ENCODE data around the gene NELFA.
"Not testable (repeated sequence)": the region's sequence is repeated elsewhere in the genome, so short reads cannot be mapped to it uniquely, and the experiment has no call there.

The NELFA gene

DNA sequence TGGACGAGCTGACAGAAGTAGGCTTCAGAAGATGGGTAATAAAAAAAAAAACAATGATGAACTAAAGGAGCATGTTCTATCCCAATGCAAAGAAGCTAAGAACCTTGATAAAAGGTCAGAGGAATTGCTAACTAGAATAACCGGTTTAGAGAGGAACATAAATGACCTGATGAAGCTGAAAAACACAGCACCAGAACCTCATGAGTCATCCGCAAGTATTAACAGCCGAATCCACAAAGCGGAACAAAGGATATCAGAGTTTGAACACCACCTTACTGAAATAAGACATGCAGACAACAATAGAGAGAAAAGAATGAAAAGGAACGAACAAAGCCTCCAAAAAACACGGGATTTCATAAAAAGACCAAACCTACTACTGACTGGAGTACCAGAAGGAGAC, 10.5 kb downstream of the NELFA start:
- no peak overlapping the region for H3K4me3 ChIP-seq (ENCODE audit: insufficient read length, low read depth)
- peaks cover 8% of the 10 kb centered on the region for H3K36me3 ChIP-seq (ENCODE audit: insufficient read depth, insufficient read length, low read length)
- TF ChIP-seq ZNF274 (IDR thresholded peaks at IDR 0.05; ENCODE audit: low read depth, low read length) (no peak), SUZ12 (IDR thresholded peaks at IDR 0.05; ENCODE audit: extremely low read depth, insufficient read depth, insufficient read length) (no peak), YY1 (IDR thresholded peaks at IDR 0.05; ENCODE audit: insufficient read depth, insufficient read length) (no peak)
- no peaks in the 10 kb centered on the region for H3K27me3 ChIP-seq (ENCODE audit: insufficient read depth, insufficient read length)
- no peak for DNase-seq (ENCODE audit: low read depth, low spot score)
- no peak overlapping the region for H3K9ac ChIP-seq (ENCODE audit: insufficient read length, low read depth)
- H3K9me3 ChIP-seq (ENCODE audit: insufficient read depth, low read length): peaks cover 24% of the 10 kb centered on the region
- no peaks in the 10 kb centered on the region for H3K4me1 ChIP-seq (ENCODE audit: insufficient read depth, insufficient read length)

DNA sequence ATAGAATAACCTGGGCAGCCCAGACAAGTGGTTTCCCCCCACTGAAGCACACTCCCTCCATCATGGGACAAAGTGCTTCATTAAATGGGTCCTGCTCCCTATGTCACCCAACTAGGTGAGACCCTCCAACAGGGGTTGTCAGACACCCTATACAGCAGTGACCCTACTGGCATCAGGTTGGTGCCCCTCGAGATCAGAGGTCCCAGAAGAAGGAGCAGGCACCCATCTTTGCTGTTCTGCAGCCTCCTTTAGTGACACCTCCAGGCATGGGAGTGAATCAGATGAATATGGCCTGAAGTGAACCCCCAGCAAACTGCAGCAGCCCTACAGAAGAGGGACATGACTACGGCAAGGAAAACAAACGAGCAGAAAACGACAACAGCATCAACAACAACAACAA, 11.1 kb downstream of the NELFA start:
- Histone ChIP-seq H3K4me1 (ENCODE audit: insufficient read depth, insufficient read length) (peaks cover under 1% of the 10 kb centered on the region), H3K27me3 (ENCODE audit: insufficient read depth, insufficient read length) (no peaks in the 10 kb centered on the region), H3K36me3 (ENCODE audit: insufficient read depth, insufficient read length, low read length) (peaks cover 3% of the 10 kb centered on the region), H3K9me3 (ENCODE audit: insufficient read depth, low read length) (peaks cover 24% of the 10 kb centered on the region), H3K4me3 (ENCODE audit: insufficient read length, low read depth) (no peak overlapping the region), H3K9ac (ENCODE audit: insufficient read length, low read depth) (no peak overlapping the region)
- DNase-seq (ENCODE audit: low read depth, low spot score): no peak
- TF ChIP-seq YY1 (IDR thresholded peaks at IDR 0.05; ENCODE audit: insufficient read depth, insufficient read length): no peak

DNA sequence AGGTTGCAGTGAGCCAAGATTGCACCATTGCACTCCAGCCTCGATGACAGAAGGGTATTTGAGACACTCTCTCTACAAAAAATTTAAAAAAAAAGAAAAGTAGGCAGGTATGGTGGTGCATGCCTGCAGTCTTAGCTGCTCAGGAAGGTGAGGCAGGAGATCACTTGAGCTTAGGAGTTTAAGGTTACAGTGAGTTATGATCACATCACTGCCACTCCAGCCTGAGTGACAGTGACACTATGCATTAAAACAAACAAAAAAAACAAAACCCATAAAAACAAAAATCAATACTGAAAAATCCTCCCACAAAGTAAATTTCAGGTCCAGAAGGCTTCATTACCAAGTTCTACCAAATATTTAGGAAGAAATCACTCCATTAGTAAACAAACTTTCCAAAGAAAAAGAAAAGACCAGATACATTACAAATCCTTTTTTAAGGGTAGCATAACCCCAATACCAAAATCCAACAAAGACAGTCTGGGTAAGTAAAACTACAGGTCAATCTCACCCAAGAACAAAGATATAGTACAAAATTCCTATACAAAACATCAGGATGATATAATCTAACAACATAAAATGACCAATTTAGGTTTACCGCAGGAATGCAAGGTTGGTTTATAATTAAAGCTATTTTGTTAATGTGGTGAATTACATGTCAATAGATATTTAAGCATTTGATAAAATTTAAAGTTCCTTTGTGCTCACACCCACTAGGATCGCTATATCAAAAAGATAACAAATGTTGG, 11.7 kb downstream of the NELFA start:
- H3K4me1 ChIP-seq (ENCODE audit: insufficient read depth, insufficient read length): peaks cover 7% of the 10 kb centered on the region
- H3K36me3 ChIP-seq (ENCODE audit: insufficient read depth, insufficient read length, low read length): peaks cover 9% of the 10 kb centered on the region
- no peak overlapping the region for H3K4me3 ChIP-seq (ENCODE audit: insufficient read length, low read depth)
- H3K9me3 ChIP-seq (ENCODE audit: insufficient read depth, low read length): peaks cover 24% of the 10 kb centered on the region
- no peaks in the 10 kb centered on the region for H3K27me3 ChIP-seq (ENCODE audit: insufficient read depth, insufficient read length)
- no peak overlapping the region for H3K9ac ChIP-seq (ENCODE audit: insufficient read length, low read depth)
- TF ChIP-seq SUZ12 (IDR thresholded peaks at IDR 0.05; ENCODE audit: extremely low read depth, insufficient read depth, insufficient read length) (no peak), YY1 (IDR thresholded peaks at IDR 0.05; ENCODE audit: insufficient read depth, insufficient read length) (no peak), ZNF274 (IDR thresholded peaks at IDR 0.05; ENCODE audit: low read depth, low read length) (no peak)
- no peak for DNase-seq (ENCODE audit: low read depth, low spot score)

DNA sequence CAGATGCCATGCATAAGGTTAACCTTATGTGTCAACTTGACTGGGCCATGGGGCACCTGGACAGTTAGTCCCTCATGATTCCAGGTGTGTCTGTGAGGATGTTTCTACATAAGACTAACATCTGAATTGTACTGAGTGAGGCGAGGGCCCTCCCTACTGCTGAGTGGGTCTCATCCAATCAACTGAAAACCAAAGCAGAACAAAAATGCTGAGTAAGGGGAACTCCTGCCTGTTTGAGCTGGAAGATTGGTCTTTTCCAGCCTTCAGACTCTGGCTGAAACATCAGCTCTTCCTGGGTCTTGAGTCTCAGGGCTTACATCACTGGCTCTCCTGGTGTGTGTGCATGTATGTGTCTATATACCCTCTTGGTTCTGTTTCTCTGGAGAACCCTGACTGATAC, 13.8 kb downstream of the NELFA start:
- no peak for DNase-seq (ENCODE audit: low read depth, low spot score)
- TF ChIP-seq SUZ12 (IDR thresholded peaks at IDR 0.05; ENCODE audit: extremely low read depth, insufficient read depth, insufficient read length) (no peak), ZNF274 (IDR thresholded peaks at IDR 0.05; ENCODE audit: low read depth, low read length) (no peak), YY1 (IDR thresholded peaks at IDR 0.05; ENCODE audit: insufficient read depth, insufficient read length) (no peak)
- no peak overlapping the region for H3K9ac ChIP-seq (ENCODE audit: insufficient read length, low read depth)
- peaks cover 10% of the 10 kb centered on the region for H3K4me1 ChIP-seq (ENCODE audit: insufficient read depth, insufficient read length)
- H3K4me3 ChIP-seq (ENCODE audit: insufficient read length, low read depth): no peak overlapping the region
- H3K9me3 ChIP-seq (ENCODE audit: insufficient read depth, low read length): peaks cover 16% of the 10 kb centered on the region; the same call in 1 of the 2 replicates
- H3K36me3 ChIP-seq (ENCODE audit: insufficient read depth, insufficient read length, low read length): peaks cover 30% of the 10 kb centered on the region
- no peaks in the 10 kb centered on the region for H3K27me3 ChIP-seq (ENCODE audit: insufficient read depth, insufficient read length)

DNA sequence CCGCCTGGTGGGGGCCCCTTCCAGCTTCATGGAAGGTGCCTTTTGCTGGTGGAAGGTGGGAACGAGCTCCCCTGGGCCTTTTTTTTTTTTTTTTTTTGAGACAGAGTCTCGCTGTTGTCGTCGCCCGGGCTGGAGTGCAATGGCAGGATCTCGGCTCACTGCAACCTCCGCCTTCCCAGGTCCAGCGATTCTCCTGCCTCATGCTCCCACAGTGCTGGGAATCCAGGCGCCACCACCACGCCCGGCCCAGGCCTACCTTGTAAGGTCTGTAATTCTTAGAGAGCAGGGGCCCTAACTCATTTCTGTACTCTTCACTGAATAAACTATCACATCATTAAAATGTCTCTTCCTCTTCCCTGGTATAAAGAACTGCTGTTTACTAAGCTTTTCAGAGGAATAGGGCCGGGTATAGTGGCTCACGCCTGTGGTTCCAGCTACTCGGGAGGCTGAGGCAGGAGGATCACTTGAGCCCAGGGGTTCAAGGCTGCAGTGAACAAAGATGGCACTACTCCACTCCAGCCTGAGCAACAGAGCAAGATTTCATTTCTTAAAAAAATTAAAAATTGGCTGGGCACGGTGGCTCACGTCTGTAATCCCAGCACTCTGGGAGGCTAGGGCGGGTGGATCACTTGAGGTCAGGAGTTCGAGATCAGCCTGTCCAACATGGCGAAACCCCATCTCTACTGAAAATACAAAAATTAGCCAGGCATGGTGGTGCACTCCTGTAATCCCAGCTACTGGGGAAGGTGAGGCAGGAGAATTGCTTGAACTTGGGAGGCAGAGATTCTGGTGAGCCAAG, 14.9 kb downstream of the NELFA start:
- Histone ChIP-seq H3K9me3 (ENCODE audit: insufficient read depth, low read length) (peaks cover 15% of the 10 kb centered on the region; the same call in 1 of the 2 replicates), H3K36me3 (ENCODE audit: insufficient read depth, insufficient read length, low read length) (peaks cover 40% of the 10 kb centered on the region), H3K4me1 (ENCODE audit: insufficient read depth, insufficient read length) (peaks cover 10% of the 10 kb centered on the region)
- H3K27me3 ChIP-seq (ENCODE audit: insufficient read depth, insufficient read length); H3K9ac ChIP-seq (ENCODE audit: insufficient read length, low read depth); H3K4me3 ChIP-seq (ENCODE audit: insufficient read length, low read depth); DNase-seq (ENCODE audit: low read depth, low spot score): not testable (repeated sequence)

DNA sequence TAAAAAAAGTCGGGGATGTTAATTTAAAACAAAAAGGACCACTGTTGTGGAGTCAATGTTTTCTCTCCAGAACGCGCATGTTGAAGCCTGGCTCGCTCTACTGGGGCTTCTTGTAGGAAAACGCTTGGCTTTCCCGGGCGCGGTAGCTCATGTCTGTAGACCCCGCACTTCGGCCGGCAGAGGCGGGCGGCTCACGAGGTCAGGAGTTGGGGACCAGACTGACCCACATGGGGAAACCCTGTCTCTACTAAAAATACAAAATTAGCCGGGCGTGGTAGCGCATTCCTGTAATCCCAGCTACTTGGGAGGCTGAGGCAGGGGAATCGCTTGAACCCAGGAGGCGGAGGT, 15.6 kb downstream of the NELFA start:
- no peak overlapping the region for H3K9ac ChIP-seq (ENCODE audit: insufficient read length, low read depth)
- H3K4me1 ChIP-seq (ENCODE audit: insufficient read depth, insufficient read length): peaks cover 10% of the 10 kb centered on the region
- H3K36me3 ChIP-seq (ENCODE audit: insufficient read depth, insufficient read length, low read length): peaks cover 47% of the 10 kb centered on the region
- no peak for DNase-seq (ENCODE audit: low read depth, low spot score)
- no peak for TF ChIP-seq ZNF274 (IDR thresholded peaks at IDR 0.05; ENCODE audit: low read depth, low read length)
- TF ChIP-seq SUZ12 (IDR thresholded peaks at IDR 0.05; ENCODE audit: extremely low read depth, insufficient read depth, insufficient read length): no peak
- no peak for TF ChIP-seq YY1 (IDR thresholded peaks at IDR 0.05; ENCODE audit: insufficient read depth, insufficient read length)
- H3K4me3 ChIP-seq (ENCODE audit: insufficient read length, low read depth): no peak overlapping the region
- H3K9me3 ChIP-seq (ENCODE audit: insufficient read depth, low read length): peaks cover 11% of the 10 kb centered on the region; the same call in 1 of the 2 replicates
- H3K27me3 ChIP-seq (ENCODE audit: insufficient read depth, insufficient read length): no peaks in the 10 kb centered on the region

DNA sequence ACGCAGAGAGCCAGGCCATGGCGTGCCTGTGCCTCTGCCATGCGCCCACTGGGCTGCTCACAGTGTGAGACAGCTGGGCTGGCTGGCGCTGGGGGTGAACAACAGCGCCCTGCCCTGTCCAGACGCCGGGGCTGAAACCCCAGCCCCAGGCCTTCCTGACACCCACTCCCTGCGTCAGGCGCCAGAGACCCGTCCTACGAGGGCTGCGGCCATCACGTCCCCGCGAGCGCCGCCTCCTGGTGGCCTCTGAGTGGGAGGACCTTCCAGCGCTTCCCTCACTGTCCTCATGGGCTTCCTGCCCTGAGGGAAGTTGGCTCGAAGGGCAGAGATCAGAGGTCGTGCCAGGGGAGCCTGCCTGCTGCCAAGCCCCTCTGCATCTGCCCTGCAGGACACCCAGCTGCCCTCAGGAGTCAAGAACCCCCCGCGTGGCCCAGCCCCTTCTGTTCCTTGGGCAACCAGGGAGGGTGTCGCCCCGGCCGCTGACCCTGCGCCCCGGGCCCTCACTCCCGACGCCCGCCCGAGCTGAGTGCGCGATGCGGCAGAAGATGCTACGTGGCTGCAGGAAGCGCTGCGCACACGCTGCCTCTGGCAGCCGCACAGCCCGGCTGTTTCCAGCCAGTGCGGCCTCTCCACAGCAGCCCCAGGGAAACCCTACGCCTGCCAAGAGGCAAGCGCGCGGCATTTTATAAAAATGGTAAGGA, 16.2 kb downstream of the NELFA start:
- H3K9me3 ChIP-seq (ENCODE audit: insufficient read depth, low read length): peaks cover 6% of the 10 kb centered on the region; the same call in 1 of the 2 replicates
- H3K27me3 ChIP-seq (ENCODE audit: insufficient read depth, insufficient read length): no peaks in the 10 kb centered on the region
- TF ChIP-seq YY1 (IDR thresholded peaks at IDR 0.05; ENCODE audit: insufficient read depth, insufficient read length): no peak
- no peak for TF ChIP-seq SUZ12 (IDR thresholded peaks at IDR 0.05; ENCODE audit: extremely low read depth, insufficient read depth, insufficient read length)
- no peak for TF ChIP-seq ZNF274 (IDR thresholded peaks at IDR 0.05; ENCODE audit: low read depth, low read length)
- no peak for DNase-seq (ENCODE audit: low read depth, low spot score)
- peaks cover 52% of the 10 kb centered on the region for H3K36me3 ChIP-seq (ENCODE audit: insufficient read depth, insufficient read length, low read length)
- H3K9ac ChIP-seq (ENCODE audit: insufficient read length, low read depth): no peak overlapping the region
- H3K4me3 ChIP-seq (ENCODE audit: insufficient read length, low read depth): no peak overlapping the region
- H3K4me1 ChIP-seq (ENCODE audit: insufficient read depth, insufficient read length): peaks cover 10% of the 10 kb centered on the region
